K562 (cell line): ENCODE data around the gene FOXI1.

Source experiments
- CBFB ChIP-seq: sonication (generic); formaldehyde crosslinking; IDR thresholded peaks from 2 replicates; pipeline ENCODE4 v1.4.0; 2020; ENCODE audit warnings: mild to moderate bottlenecking, missing genetic modification reagents
- HCFC1 ChIP-seq: IDR thresholded peaks from 2 replicates; pipeline ENCODE4 v1.6.1; 2012; ENCODE audit warnings: low read depth, low read length, improper control_type of control experiment
- SAFB ChIP-seq: fragments of 200-400 bp; formaldehyde crosslinking; IDR thresholded peaks from 2 replicates; pipeline ENCODE4 v1.6.1; 2017; ENCODE audit warnings: low read depth, low read length, borderline replicate concordance
- TF ChIP-seq, protein P1 (sequence below): sonication (generic); formaldehyde crosslinking; IDR thresholded peaks from 2 replicates; pipeline ENCODE4 v1.8.0; 2022; ENCODE audit warnings: mild to moderate bottlenecking, missing genetic modification reagents

DNA sequence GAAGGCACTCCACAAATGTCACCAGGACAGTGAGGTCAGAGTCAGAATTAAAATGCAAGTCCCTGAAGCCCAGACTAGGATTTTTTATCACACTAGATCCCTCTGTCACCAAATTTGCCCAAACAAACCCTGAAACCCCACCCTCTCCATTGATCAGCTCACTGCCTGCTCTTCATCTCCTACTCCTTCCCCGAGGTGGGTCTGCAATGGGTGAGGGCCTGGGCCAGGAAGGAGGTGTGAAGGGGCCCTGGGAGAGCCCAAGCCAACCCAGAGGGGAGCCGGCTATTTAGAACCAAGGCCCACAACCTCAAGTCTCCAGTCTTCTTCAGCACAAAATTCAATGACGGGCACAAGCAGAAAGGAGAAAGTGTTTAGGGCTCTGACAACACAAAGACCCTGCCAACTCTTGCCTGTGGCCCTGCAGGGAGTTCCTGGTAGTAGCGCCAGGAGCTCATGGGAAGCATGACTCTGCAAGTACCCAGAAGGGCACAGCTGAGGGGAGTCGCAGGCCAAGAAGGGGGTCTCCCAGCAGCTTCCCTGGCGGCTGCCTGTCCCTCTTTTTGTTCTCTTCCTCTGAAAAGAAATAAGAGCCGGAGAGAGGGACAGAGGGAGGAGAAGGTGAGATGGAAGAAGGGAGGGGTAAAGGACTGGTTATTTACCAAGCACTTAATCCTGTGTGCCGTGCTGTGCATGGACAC lies 5.5 kb downstream of the FOXI1 start:
- TF ChIP-seq, protein P1, sequence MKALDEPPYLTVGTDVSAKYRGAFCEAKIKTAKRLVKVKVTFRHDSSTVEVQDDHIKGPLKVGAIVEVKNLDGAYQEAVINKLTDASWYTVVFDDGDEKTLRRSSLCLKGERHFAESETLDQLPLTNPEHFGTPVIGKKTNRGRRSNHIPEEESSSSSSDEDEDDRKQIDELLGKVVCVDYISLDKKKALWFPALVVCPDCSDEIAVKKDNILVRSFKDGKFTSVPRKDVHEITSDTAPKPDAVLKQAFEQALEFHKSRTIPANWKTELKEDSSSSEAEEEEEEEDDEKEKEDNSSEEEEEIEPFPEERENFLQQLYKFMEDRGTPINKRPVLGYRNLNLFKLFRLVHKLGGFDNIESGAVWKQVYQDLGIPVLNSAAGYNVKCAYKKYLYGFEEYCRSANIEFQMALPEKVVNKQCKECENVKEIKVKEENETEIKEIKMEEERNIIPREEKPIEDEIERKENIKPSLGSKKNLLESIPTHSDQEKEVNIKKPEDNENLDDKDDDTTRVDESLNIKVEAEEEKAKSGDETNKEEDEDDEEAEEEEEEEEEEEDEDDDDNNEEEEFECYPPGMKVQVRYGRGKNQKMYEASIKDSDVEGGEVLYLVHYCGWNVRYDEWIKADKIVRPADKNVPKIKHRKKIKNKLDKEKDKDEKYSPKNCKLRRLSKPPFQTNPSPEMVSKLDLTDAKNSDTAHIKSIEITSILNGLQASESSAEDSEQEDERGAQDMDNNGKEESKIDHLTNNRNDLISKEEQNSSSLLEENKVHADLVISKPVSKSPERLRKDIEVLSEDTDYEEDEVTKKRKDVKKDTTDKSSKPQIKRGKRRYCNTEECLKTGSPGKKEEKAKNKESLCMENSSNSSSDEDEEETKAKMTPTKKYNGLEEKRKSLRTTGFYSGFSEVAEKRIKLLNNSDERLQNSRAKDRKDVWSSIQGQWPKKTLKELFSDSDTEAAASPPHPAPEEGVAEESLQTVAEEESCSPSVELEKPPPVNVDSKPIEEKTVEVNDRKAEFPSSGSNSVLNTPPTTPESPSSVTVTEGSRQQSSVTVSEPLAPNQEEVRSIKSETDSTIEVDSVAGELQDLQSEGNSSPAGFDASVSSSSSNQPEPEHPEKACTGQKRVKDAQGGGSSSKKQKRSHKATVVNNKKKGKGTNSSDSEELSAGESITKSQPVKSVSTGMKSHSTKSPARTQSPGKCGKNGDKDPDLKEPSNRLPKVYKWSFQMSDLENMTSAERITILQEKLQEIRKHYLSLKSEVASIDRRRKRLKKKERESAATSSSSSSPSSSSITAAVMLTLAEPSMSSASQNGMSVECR (CRISPR knock-in tag): no peak
- TF ChIP-seq CBFB (CRISPR knock-in tag) (no peak), SAFB (no peak), HCFC1 (no peak)
